ENCODE measurements around the gene ATF3. TPM values are rescaled to one million over a fixed set of nuclear protein-coding genes. Genes with fewer than 3 reads are reported as not detected.

ATF3 gene
- total RNA-seq, 1 donor = 20.3 TPM

DNA sequence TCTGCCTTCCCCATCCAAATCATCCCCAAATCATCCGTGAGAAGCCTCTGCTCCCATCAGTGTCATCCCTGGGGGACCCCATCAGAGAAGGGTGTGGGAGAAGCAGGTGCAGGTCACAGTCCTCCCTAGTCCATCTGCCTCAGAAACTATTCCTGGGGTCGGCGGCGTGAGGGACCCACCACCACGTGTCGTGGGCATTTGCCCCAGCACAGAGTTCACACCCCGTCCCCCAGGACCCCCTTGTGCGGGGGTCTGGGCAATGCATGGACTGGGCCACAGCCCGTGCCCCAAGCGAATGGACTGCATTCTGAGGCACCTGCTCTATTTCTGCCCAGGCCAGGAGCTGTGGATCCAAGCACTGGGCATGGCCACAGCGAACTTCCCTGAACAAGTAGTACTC lies 38.4 kb downstream of the ATF3 start:
- no peak for DNase-seq (ENCODE audit: low read depth)

DNA sequence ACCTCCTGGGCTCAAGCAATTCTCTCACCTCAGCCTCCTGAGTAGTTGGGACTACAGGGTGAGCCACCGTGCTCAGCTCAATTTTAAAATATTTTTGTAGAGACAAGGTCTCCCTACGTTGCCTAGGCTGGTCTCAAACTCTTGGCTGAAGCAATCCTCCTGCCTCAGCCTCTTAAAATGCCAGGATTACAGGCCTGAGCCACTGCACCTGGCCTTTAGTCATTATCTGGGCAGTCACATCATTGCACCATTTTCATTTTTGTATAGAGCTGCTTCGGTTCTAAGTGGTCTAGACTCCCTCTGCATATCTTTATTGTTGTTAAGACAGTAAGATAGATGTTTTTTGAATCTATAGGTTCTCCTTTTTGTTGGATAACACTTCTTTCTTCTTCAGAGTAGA lies 39.9 kb downstream of the ATF3 start:
- H3K4me3 ChIP-seq (ENCODE audit: low read depth, low read length) = no peak overlapping the region
- DNase-seq (ENCODE audit: low read depth) = no peak
- TF ChIP-seq, protein P1, sequence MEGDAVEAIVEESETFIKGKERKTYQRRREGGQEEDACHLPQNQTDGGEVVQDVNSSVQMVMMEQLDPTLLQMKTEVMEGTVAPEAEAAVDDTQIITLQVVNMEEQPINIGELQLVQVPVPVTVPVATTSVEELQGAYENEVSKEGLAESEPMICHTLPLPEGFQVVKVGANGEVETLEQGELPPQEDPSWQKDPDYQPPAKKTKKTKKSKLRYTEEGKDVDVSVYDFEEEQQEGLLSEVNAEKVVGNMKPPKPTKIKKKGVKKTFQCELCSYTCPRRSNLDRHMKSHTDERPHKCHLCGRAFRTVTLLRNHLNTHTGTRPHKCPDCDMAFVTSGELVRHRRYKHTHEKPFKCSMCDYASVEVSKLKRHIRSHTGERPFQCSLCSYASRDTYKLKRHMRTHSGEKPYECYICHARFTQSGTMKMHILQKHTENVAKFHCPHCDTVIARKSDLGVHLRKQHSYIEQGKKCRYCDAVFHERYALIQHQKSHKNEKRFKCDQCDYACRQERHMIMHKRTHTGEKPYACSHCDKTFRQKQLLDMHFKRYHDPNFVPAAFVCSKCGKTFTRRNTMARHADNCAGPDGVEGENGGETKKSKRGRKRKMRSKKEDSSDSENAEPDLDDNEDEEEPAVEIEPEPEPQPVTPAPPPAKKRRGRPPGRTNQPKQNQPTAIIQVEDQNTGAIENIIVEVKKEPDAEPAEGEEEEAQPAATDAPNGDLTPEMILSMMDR (IDR thresholded peaks at IDR 0.05; ENCODE audit: insufficient read depth, low read depth, low read length) = no peak

More for the DNA sequence above, 38.4 kb downstream of the ATF3 start:
- TF ChIP-seq, protein P1 (IDR thresholded peaks at IDR 0.05; ENCODE audit: insufficient read depth, low read depth, low read length) = no peak
- H3K4me3 ChIP-seq (ENCODE audit: low read depth, low read length) = no peak overlapping the region

DNA sequence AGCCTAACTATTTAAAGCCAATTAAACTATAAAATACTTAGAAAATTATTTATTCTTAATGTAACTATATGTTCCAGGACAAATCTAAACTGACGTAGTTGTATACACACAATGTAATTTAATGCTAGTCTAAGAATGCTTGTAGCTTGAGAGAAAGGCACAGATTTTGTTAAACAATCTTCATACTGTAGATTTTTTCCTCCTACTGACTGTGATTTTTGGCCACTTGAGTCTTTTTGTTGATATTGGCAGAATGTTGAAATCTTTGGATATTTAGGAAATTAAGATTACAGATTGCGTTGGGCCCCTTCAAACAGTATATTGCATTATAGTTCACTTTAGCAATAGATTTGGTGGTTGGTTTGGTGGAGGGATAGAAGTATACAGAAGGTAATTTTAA lies 40.5 kb downstream of the ATF3 start:
- H3K4me3 ChIP-seq (ENCODE audit: low read depth, low read length) = no peak overlapping the region
- TF ChIP-seq, protein P1 (IDR thresholded peaks at IDR 0.05; ENCODE audit: insufficient read depth, low read depth, low read length) = no peak
- no peak for DNase-seq (ENCODE audit: low read depth)

DNA sequence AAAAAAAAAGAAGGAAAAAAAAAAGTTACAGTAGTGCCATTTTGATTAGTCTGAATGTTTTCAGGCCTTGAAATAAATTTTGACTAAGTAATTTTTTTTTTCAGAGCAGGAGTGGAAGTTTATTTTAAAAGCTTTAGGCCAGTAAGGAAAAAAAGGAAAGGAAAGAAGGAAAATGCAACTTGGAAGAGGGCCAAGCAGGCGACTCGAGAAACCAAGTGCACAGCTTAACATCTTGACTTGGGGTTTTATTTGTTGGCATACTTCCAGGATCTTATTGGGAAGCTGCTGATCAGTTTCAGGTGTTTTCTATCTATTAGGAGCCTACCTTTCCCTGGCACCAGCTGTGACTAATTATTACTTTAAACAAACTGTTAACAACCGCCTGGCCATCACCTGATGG lies 41.7 kb downstream of the ATF3 start:
- peak; percentile 13 for DNase-seq (ENCODE audit: low read depth)
- TF ChIP-seq, protein P1 (IDR thresholded peaks at IDR 0.05; ENCODE audit: insufficient read depth, low read depth, low read length) = no peak
- no peak overlapping the region for H3K4me3 ChIP-seq (ENCODE audit: low read depth, low read length)

DNA sequence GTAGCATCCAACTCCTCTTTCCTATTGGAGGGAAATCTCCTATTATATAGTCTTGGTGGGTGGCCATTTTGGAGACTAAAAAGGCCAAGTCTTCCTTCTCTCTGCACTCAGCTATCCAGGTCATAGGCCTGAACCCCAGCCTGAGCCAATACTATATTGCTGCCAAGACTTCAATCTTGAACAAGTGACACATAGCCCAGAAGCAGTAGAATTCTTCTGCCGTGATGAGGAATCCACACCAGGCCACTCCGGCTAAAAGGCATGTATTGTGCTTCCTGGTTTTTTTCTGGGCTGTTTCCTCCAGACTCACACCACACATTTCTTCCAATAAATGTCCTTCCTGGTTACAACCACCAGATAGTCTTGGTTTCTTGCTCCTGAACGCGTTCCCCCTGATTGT lies 43.0 kb downstream of the ATF3 start:
- TF ChIP-seq, protein P1 (IDR thresholded peaks at IDR 0.05; ENCODE audit: insufficient read depth, low read depth, low read length) = no peak

DNA sequence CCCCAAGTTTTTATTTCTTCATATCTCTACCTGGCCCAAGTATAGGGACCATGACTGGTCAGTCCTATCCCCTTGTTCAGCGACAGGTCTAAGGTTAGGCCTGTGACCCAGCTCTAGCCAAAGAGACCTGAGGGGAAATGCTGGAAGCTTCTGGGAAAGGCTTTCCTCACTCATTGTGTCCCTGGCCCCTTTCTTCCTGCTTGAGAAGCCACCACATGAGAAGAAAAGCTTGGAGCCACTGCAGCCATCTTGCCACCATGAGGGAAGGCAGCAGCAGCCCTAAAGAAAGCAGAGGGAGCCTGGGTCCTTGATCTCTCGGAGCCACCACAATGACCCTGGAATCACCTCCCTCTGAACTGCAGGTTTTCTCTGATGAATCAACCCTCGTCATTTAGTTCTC lies 43.4 kb downstream of the ATF3 start:
- no peak for DNase-seq (ENCODE audit: low read depth)
- H3K4me3 ChIP-seq (ENCODE audit: low read depth, low read length) = no peak overlapping the region
- TF ChIP-seq, protein P1 (IDR thresholded peaks at IDR 0.05; ENCODE audit: insufficient read depth, low read depth, low read length) = no peak

More for the DNA sequence above, 43.0 kb downstream of the ATF3 start:
- DNase-seq (ENCODE audit: low read depth) = no peak
- H3K4me3 ChIP-seq (ENCODE audit: low read depth, low read length) = no peak overlapping the region

DNA sequence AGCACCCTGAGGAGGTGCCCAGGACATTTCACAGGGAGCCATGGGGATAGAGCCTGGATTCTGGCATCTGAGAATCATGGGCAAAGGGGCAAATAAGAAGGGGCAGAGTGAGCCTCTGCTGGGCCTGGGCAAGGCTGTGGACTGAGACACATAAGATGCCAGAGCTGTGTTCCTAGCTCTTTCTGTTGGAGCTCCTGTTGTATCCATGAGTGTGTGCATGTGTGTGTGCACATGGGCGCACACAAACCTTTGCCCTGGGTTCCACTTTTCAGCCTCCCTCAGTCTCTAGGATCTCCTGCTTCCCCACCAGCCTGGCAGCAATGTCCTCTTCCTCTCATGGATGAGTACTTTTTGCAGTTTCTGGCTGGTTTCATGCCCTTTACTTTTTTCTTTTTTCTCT lies 44.0 kb downstream of the ATF3 start:
- TF ChIP-seq, protein P1 (IDR thresholded peaks at IDR 0.05; ENCODE audit: insufficient read depth, low read depth, low read length) = no peak
- DNase-seq (ENCODE audit: low read depth) = no peak
- no peak overlapping the region for H3K4me3 ChIP-seq (ENCODE audit: low read depth, low read length)
